NT2/D1 (cell line): Measurements from ENCODE around the gene THOP1.
"Not testable (repeated sequence)": the region's sequence is repeated elsewhere in the genome, so short reads cannot be mapped to it uniquely, and the experiment has no call there.

Source experiments
- DNase-seq: peaks from one replicate; pipeline ENCODE4 v3.0.0-alpha.2; 2011; ENCODE audit warnings: low read depth, low spot score
- H3K27me3 ChIP-seq: 2 replicates; pipeline ENCODE4 v1.6.0; 2011; ENCODE audit warnings: mild to moderate bottlenecking; ENCODE audit not compliant: insufficient read length, insufficient read depth
- H3K36me3 ChIP-seq: 2 replicates; pipeline ENCODE4 v1.6.1; 2011; ENCODE audit warnings: mild to moderate bottlenecking, low read length, mixed read lengths; ENCODE audit not compliant: insufficient read depth, insufficient read length
- H3K4me1 ChIP-seq: 2 replicates; pipeline ENCODE4 v1.5.1; 2011; ENCODE audit not compliant: insufficient read depth, insufficient read length
- H3K4me3 ChIP-seq: 2 replicates; pipeline ENCODE4 v1.5.1; 2011; ENCODE audit warnings: low read depth; ENCODE audit not compliant: insufficient read length
- H3K9ac ChIP-seq: 2 replicates; pipeline ENCODE4 v1.6.0; 2011; ENCODE audit warnings: low read depth; ENCODE audit not compliant: insufficient read length
- H3K9me3 ChIP-seq: 2 replicates; pipeline ENCODE4 v1.5.1; 2011; ENCODE audit warnings: mild to moderate bottlenecking, low read length; ENCODE audit not compliant: insufficient read depth
- SUZ12 ChIP-seq: IDR thresholded peaks from 2 replicates; pipeline ENCODE4 v1.6.1; 2011; ENCODE audit not compliant: insufficient read length, insufficient read depth; ENCODE audit errors: extremely low read depth
- YY1 ChIP-seq: IDR thresholded peaks from 2 replicates; pipeline ENCODE4 v1.6.1; 2011; ENCODE audit not compliant: insufficient read length, insufficient read depth
- ZNF274 ChIP-seq: IDR thresholded peaks from 2 replicates; pipeline ENCODE4 v1.6.1; 2011; ENCODE audit warnings: mild to moderate bottlenecking, low read depth, low read length

The THOP1 gene

GRCh38 chr19:2787115-2787514 lies 1.8 kb downstream of the THOP1 start:
- Histone ChIP-seq H3K4me3 (no peak overlapping the region), H3K36me3 (peaks cover 56% of the 10 kb centered on the region), H3K9me3 (peaks cover 5% of the 10 kb centered on the region; the same call in 1 of the 2 replicates), H3K4me1 (peaks cover 11% of the 10 kb centered on the region), H3K9ac (peak overlapping the region; percentile 16), H3K27me3 (no peaks in the 10 kb centered on the region)
- no peak for TF ChIP-seq SUZ12
- no peak for TF ChIP-seq ZNF274
- TF ChIP-seq YY1, result no peak
- DNase-seq, result no peak

- Histone ChIP-seq H3K36me3 (peaks cover 61% of the 10 kb centered on the region), H3K27me3 (no peaks in the 10 kb centered on the region), H3K9me3 (peaks cover 5% of the 10 kb centered on the region; the same call in 1 of the 2 replicates), H3K4me1 (peaks cover 11% of the 10 kb centered on the region), H3K9ac (no peak overlapping the region), H3K4me3 (no peak overlapping the region)
- TF ChIP-seq YY1, result no peak
- no peak for TF ChIP-seq ZNF274
- no peak for TF ChIP-seq SUZ12
- DNase-seq, result no peak
Measured at GRCh38 chr19:2788237-2788636, 2.9 kb downstream of the THOP1 start.

DNA sequence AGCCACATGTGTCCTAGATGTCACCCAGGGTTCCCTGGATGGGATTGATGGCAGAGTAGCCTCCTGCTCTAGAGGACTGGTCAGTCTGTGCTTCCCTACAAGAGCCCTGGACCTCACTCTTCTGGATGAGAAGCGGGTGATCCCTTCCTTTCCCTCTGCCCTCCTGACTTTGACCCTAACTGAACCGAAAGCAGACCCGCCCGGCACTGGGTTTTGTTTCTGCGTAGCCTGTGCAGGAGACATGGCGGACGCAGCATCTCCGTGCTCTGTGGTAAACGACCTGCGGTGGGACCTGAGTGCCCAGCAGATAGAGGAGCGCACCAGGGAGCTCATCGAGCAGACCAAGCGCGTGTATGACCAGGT lies 4.9 kb downstream of the THOP1 start:
- peaks cover 11% of the 10 kb centered on the region for H3K4me1 ChIP-seq
- H3K9me3 ChIP-seq, result no peaks in the 10 kb centered on the region
- no peaks in the 10 kb centered on the region for H3K27me3 ChIP-seq
- H3K4me3 ChIP-seq, result no peak overlapping the region
- TF ChIP-seq SUZ12 (no peak), ZNF274 (no peak), YY1 (no peak)
- peaks cover 80% of the 10 kb centered on the region for H3K36me3 ChIP-seq
- no peak overlapping the region for H3K9ac ChIP-seq
- no peak for DNase-seq

- Histone ChIP-seq H3K9ac (no peak overlapping the region), H3K36me3 (peaks cover 86% of the 10 kb centered on the region), H3K4me1 (peaks cover 11% of the 10 kb centered on the region), H3K27me3 (no peaks in the 10 kb centered on the region), H3K9me3 (no peaks in the 10 kb centered on the region), H3K4me3 (no peak overlapping the region)
- no peak for DNase-seq
- TF ChIP-seq ZNF274, result no peak
- no peak for TF ChIP-seq YY1
- TF ChIP-seq SUZ12, result no peak
Measured at GRCh38 chr19:2790557-2791271, 5.4 kb downstream of the THOP1 start.

GRCh38 chr19:2791440-2791839 lies 6.1 kb downstream of the THOP1 start:
- Histone ChIP-seq H3K4me1 (peaks cover 15% of the 10 kb centered on the region), H3K36me3 (peaks cover 91% of the 10 kb centered on the region), H3K27me3 (no peaks in the 10 kb centered on the region), H3K4me3 (no peak overlapping the region), H3K9me3 (no peaks in the 10 kb centered on the region), H3K9ac (no peak overlapping the region)
- no peak for DNase-seq
- TF ChIP-seq YY1, result no peak
- no peak for TF ChIP-seq ZNF274
- no peak for TF ChIP-seq SUZ12

DNA sequence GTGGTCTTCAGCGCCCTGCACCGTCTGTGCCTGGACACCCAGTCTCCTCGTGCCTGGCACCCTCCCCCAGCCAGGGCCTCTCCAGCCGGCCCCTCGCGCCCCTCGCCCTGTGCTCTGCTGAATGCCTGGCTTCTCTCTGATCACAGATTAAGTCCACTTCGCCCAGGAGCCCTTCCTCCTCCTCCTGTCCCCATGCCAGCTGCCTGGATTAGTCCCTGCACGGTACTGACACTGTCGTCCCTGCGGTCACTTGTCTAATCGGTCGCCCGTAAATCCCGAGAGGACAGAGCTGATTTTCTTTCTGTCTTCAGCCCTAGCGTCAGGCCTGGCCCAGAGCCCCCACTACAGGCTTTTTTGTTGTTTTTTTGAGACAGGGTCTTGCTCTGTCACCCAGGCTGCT lies 6.6 kb downstream of the THOP1 start:
- Histone ChIP-seq H3K27me3 (no peaks in the 10 kb centered on the region), H3K4me3 (no peak overlapping the region), H3K4me1 (peaks cover 18% of the 10 kb centered on the region), H3K9me3 (no peaks in the 10 kb centered on the region), H3K9ac (no peak overlapping the region), H3K36me3 (peaks cover 95% of the 10 kb centered on the region)
- DNase-seq, result no peak
- no peak for TF ChIP-seq YY1
- TF ChIP-seq ZNF274, result no peak
- TF ChIP-seq SUZ12, result no peak

- H3K36me3 ChIP-seq, result peaks cover 96% of the 10 kb centered on the region
Measured at GRCh38 chr19:2792666-2793065, 7.4 kb downstream of the THOP1 start.

More at GRCh38 chr19:2792666-2793065, 7.4 kb downstream of the THOP1 start:
- not testable (repeated sequence) for H3K27me3 ChIP-seq, H3K9me3 ChIP-seq, DNase-seq, H3K9ac ChIP-seq, H3K4me3 ChIP-seq
- peaks cover 19% of the 10 kb centered on the region for H3K4me1 ChIP-seq
